Colonic mucosa (tissue), 4 donors: Measurements from ENCODE around the gene ENSA. TPM values are rescaled to one million over a fixed set of nuclear protein-coding genes. Genes with fewer than 3 reads are reported as not detected.
A peak's percentile ranks its signal among the peaks of the same experiment; 100 is the strongest.

ENCODE experiments used
- DNase-seq: peaks from one replicate; pipeline ENCODE4 v3.0.0-alpha.2; 2020
- H3K27ac ChIP-seq: fragments of 200-600 bp; one replicate; pipeline ENCODE4 v1.8.0; 2021
- H3K27me3 ChIP-seq: fragments of 200-600 bp; one replicate; pipeline ENCODE4 v1.8.0; 2021
- H3K36me3 ChIP-seq: fragments of 200-600 bp; one replicate; pipeline ENCODE4 v1.8.0; 2021
- H3K4me1 ChIP-seq: fragments of 200-600 bp; one replicate; pipeline ENCODE4 v1.8.0; 2021; ENCODE audit warnings: mild to moderate bottlenecking
- H3K4me3 ChIP-seq: fragments of 200-600 bp; one replicate; pipeline ENCODE4 v1.8.0; 2021
- H3K9ac ChIP-seq, 2 donors: one replicate each; pipeline ENCODE4 v1.7.0; 2013; ENCODE audit warnings: control low read depth in 2 of 2, low read depth in 2 of 2, low read length in 2 of 2
- H3K9me3 ChIP-seq: fragments of 200-600 bp; one replicate; pipeline ENCODE4 v1.8.0; 2021
- CTCF ChIP-seq: fragments of 200-600 bp; IDR thresholded peaks from one replicate; pipeline ENCODE4 v1.8.0; 2022; ENCODE audit warnings: antibody characterized with exemption, mild to moderate bottlenecking
- intact Hi-C: fragments of 100-400 bp; cut with DNase I; formaldehyde crosslinking; loops from one replicate; pipeline ENCODE4 v1.14.1; 2022
- total RNA-seq, 2 donors: library from RNA; stranded (reverse); fragmentation: NEBNext Ultra II Directional in 1 of 2; extraction: Animal tissue kit (Norgen Biotek cat#: 25700) in 1 of 2; gene quantifications; one replicate each; pipeline ENCODE4 v1.2.1, GENCODE V29; 2021
- donor health status: healthy.
- donor health status: DM: no; HTN: no; CAD: no.
- donor health status: DM: no; HTN: no; CAD: no.

Gene ENSA
- total RNA-seq, 2 donors from 2014 or later = 199 to 227 TPM

GRCh38 chr1:150619576-150620509, 9.6 kb downstream of the ENSA start:
- H3K27ac ChIP-seq = peak overlapping the region; percentile 50
- intact Hi-C loops = loop anchor here (2.0 to 10.0 kb wide), 3 partner anchors 43 to 155 kb away; partner anchors contain the start of gene MCL1
- TF ChIP-seq CTCF = no peak
- peaks cover 15% of the 10 kb centered on the region for H3K4me1 ChIP-seq
- H3K4me3 ChIP-seq = no peak overlapping the region
- H3K9ac ChIP-seq = peak overlapping the region in 1 of 2 donors; percentile 27
- peaks cover 3% of the 10 kb centered on the region for H3K36me3 ChIP-seq
- H3K9me3 ChIP-seq = no peaks in the 10 kb centered on the region
- no peaks in the 10 kb centered on the region for H3K27me3 ChIP-seq
- DNase-seq = no peak

DNA sequence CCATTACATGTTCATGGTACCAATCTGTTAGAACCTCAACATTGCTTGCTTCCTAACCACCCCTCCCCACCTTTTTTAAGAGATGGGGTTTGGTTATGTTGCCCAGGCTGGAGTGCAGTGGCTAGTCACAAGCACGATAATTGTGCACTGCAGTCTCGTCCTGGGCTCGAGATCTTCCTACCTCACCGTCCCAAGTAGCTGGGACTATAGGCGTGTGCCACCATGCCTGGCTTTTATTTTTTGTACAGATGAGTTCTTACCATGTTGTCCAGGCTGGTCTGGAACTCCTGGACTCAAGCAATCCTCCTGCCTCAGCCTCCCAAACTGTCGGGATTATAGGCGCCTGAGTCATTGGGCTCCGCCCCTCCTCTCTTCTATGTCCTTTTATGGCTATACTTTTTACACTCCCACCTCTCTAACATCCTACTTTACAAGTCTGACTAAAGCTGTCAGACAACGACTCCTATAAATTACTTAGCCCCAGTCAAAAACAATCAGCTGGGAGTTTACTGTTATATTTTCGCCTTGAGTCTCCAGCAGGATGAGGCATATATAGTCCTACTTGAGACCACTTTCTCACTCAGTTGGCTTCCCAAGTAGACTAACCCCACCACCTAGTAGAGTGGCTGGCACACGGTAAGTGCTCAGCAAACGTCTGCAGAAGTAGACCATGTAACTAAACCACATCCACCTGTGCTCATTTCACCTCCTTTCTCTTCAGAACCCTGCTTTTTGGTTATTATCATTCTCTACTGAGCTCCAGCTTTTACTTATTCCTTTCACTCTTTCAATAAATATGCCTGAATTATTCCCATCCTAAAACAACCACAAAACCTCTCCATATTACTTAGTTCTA, 13.8 kb downstream of the ENSA start:
- Histone ChIP-seq H3K9ac (no peak overlapping the region), H3K36me3 (no peaks in the 10 kb centered on the region), H3K4me3 (no peak overlapping the region), H3K4me1 (peaks cover 36% of the 10 kb centered on the region), H3K27ac (peak overlapping the region; percentile 91), H3K9me3 (no peaks in the 10 kb centered on the region), H3K27me3 (no peaks in the 10 kb centered on the region)
- no peak for TF ChIP-seq CTCF
- no peak for DNase-seq
- intact Hi-C loops = no loop called here

GRCh38 chr1:150613061-150613920, 16.1 kb downstream of the ENSA start:
- H3K4me1 ChIP-seq = peaks cover 27% of the 10 kb centered on the region
- no peaks in the 10 kb centered on the region for H3K9me3 ChIP-seq
- no peaks in the 10 kb centered on the region for H3K36me3 ChIP-seq
- H3K4me3 ChIP-seq = no peak overlapping the region
- peak; percentile 80 for DNase-seq
- peak overlapping the region; percentile 91 for H3K27ac ChIP-seq
- peak overlapping the region in 1 of 2 donors; percentile 67 for H3K9ac ChIP-seq
- intact Hi-C loops = no loop called here
- H3K27me3 ChIP-seq = no peaks in the 10 kb centered on the region
- no peak for TF ChIP-seq CTCF

- no peak for DNase-seq
- intact Hi-C loops = no loop called here
- H3K9ac ChIP-seq = peak overlapping the region; percentile 48 to 57
- H3K4me1 ChIP-seq = peaks cover 27% of the 10 kb centered on the region
- no peak overlapping the region for H3K4me3 ChIP-seq
- H3K36me3 ChIP-seq = no peaks in the 10 kb centered on the region
- no peak for TF ChIP-seq CTCF
- H3K9me3 ChIP-seq = no peaks in the 10 kb centered on the region
- H3K27ac ChIP-seq = peak overlapping the region; percentile 91
- no peaks in the 10 kb centered on the region for H3K27me3 ChIP-seq
These were observed 17.4 kb downstream of the ENSA start for GRCh38 chr1:150612014-150612345.

DNA sequence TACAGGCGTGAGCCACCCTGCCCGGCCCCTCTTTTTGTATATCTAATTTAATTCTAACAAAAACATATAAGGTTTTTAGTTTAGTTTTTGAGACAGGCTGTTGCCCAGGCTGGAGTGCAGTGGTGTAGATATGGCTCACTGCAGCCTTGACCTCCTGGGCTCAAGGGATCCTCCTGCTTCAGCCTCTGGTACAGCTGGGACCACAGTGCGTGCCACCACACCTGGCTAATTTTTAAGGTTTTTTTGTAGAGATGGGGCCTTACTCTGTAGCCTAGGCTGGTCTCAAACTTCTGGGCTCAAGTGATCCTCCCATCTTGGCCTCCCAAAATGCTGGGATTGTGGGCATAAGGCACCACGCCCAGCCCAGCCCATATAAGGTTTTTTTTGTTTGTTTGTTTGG, 18.8 kb downstream of the ENSA start:
- H3K9me3 ChIP-seq = no peaks in the 10 kb centered on the region
- H3K36me3 ChIP-seq = no peaks in the 10 kb centered on the region
- H3K4me3 ChIP-seq = no peak overlapping the region
- intact Hi-C loops = no loop called here
- no peak overlapping the region for H3K9ac ChIP-seq
- peak overlapping the region; percentile 91 for H3K27ac ChIP-seq
- no peak for DNase-seq
- H3K4me1 ChIP-seq = peaks cover 24% of the 10 kb centered on the region
- TF ChIP-seq CTCF = no peak
- H3K27me3 ChIP-seq = no peaks in the 10 kb centered on the region
